ENCODE measurements around the gene DCST1.

Gene DCST1

GRCh38 chr1:154992721-154993571 is 40.7 kb upstream of the DCST1 start:
- DNase-seq (ENCODE audit: extremely low spot score) = no peak
- ChIA-PET POLR2A (interaction anchor here (0.7 to 3.6 kb wide), 7 partner anchors 9 to 202 kb away, joined by 3 to 34 read pairs (median 8); partner anchors contain the start of genes CKS1B, FLAD1, PYGO2 and SHC1), CTCF (interaction anchor here (0.6 to 7.8 kb wide), 8 partner anchors 9 to 69 kb away, joined by 3 to 45 read pairs (median 6); partner anchors contain the start of genes FLAD1, PBXIP1 and PYGO2)
- TF ChIP-seq ZNF384 (IDR thresholded peaks at IDR 0.05) (no peak), ELF4 (IDR thresholded peaks at IDR 0.05) (no peak), L3MBTL2 (conservative IDR thresholded peaks at IDR 0.05) (no peak), BHLHE40 (IDR thresholded peaks at IDR 0.05; ENCODE audit: borderline replicate concordance) (no peak), LEF1 (IDR thresholded peaks at IDR 0.05; ENCODE audit: borderline replicate concordance) (no peak), ARNT (IDR thresholded peaks at IDR 0.05) (no peak), PKNOX1 (IDR thresholded peaks at IDR 0.05) (no peak), SP1 (IDR thresholded peaks at IDR 0.05) (no peak), SUZ12 (IDR thresholded peaks at IDR 0.05) (no peak), TARDBP (IDR thresholded peaks at IDR 0.05) (no peak), FOXM1 (IDR thresholded peaks at IDR 0.05; ENCODE audit: borderline replicate concordance) (no peak), FOXA1 (IDR thresholded peaks at IDR 0.05) (no peak), HDGF (IDR thresholded peaks at IDR 0.05; ENCODE audit: borderline replicate concordance) (no peak), FOXK2 (IDR thresholded peaks at IDR 0.05) (no peak), NFRKB (IDR thresholded peaks at IDR 0.05) (no peak), CTBP1 (IDR thresholded peaks at IDR 0.05; ENCODE audit: borderline replicate concordance) (no peak)

DNA sequence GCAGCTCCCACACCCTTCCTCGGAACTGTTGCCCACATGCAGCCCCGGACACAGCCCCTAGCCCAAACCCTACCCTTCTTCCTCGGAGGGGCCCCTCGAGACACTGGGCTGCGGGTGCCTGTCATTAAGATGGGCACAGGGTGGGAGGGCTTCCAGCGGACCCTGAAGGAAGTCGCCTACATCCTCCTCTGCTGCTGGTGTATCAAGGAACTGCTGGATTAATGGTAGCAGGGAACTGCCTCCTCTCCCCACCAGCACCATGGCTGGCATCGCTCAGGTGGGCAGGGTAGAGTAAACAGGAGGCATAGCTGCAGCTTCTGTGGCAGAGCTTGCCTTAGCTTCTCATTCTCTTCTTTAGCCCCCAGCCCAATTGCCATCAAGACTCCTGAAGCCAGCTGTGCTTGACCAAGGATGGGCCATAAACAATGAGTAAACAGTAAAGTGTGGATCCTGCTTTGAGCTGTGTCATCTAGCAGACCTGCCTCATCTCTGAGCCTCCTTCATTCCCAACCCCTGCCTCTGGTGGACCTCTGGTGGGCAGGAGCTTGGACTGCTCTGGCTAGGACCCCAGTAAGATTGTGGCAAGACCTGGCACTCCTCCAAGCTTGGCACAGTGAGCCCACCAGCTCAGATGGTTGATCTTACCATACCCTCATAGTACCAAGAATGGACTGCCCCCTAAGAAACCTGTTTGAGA is 39.9 kb upstream of the DCST1 start, which contains the start of gene LENEP:
TSS of gene LENEP (plus strand) at position 15 of the 697 bp plus-strand sequence. CDS start at position 37, 22 bp downstream.
- CTCF ChIA-PET = interaction anchor here (1.5 to 7.8 kb wide), 5 partner anchors 10 to 68 kb away, joined by 3 to 45 read pairs (median 14); partner anchors contain the start of genes FLAD1 and PBXIP1
- POLR2A ChIA-PET = interaction anchor here (0.8 to 3.6 kb wide), 13 partner anchors 10 to 201 kb away, joined by 3 to 34 read pairs (median 4); partner anchors contain the start of genes ADAM15, CKS1B, EFNA4 and FLAD1
- no peak for DNase-seq (ENCODE audit: extremely low spot score)
- TF ChIP-seq ARNT (IDR thresholded peaks at IDR 0.05) (no peak), BHLHE40 (IDR thresholded peaks at IDR 0.05; ENCODE audit: borderline replicate concordance) (no peak), ELF4 (IDR thresholded peaks at IDR 0.05) (no peak), FOXA1 (IDR thresholded peaks at IDR 0.05) (no peak), SUZ12 (IDR thresholded peaks at IDR 0.05) (no peak), SP1 (IDR thresholded peaks at IDR 0.05) (no peak), PKNOX1 (IDR thresholded peaks at IDR 0.05) (no peak)

GRCh38 chr1:154994269-154994587 is 39.4 kb upstream of the DCST1 start:
- CTCF ChIA-PET = interaction anchor here (1.5 to 7.8 kb wide), 6 partner anchors 11 to 67 kb away, joined by 3 to 45 read pairs (median 12); partner anchors contain the start of genes FLAD1 and PBXIP1
- no peak for DNase-seq (ENCODE audit: extremely low spot score)
- POLR2A ChIA-PET = interaction anchor here (0.8 to 3.6 kb wide), 13 partner anchors 11 to 200 kb away, joined by 3 to 34 read pairs (median 4); partner anchors contain the start of genes ADAM15, CKS1B, EFNA4 and FLAD1
- TF ChIP-seq SUZ12 (IDR thresholded peaks at IDR 0.05) (no peak), BHLHE40 (IDR thresholded peaks at IDR 0.05; ENCODE audit: borderline replicate concordance) (no peak), NFRKB (IDR thresholded peaks at IDR 0.05) (no peak), LEF1 (IDR thresholded peaks at IDR 0.05; ENCODE audit: borderline replicate concordance) (no peak), TARDBP (IDR thresholded peaks at IDR 0.05) (no peak), FOXK2 (IDR thresholded peaks at IDR 0.05) (no peak), SP1 (IDR thresholded peaks at IDR 0.05) (no peak), ZNF384 (IDR thresholded peaks at IDR 0.05) (no peak), ELF4 (IDR thresholded peaks at IDR 0.05) (no peak), L3MBTL2 (conservative IDR thresholded peaks at IDR 0.05) (no peak), FOXA1 (IDR thresholded peaks at IDR 0.05) (no peak), FOXM1 (IDR thresholded peaks at IDR 0.05; ENCODE audit: borderline replicate concordance) (no peak)

DNA sequence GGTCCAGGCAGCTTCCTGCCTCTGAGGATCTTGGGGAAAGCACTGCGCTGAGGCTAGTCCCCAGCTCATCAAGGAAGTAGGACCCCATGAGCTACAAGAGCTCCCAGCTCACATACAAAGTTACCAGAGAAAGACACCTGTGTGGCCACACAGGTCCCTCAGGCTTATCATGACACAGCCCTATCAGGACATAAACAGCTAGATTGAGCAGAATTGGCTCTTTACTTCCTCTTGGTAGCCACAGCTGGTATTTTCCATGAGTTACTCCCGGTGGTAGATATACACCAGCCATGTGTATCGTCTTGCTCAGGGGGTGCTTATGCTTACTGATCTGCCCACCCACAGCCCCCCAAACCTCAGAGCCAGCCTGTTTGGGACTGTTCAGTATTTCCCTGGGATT is 39.0 kb upstream of the DCST1 start:
- TF ChIP-seq BHLHE40 (IDR thresholded peaks at IDR 0.05; ENCODE audit: borderline replicate concordance) = no peak
- TF ChIP-seq FOXA1 (IDR thresholded peaks at IDR 0.05) = no peak
- TF ChIP-seq FOXK2 (IDR thresholded peaks at IDR 0.05) = no peak
- TF ChIP-seq HDGF (IDR thresholded peaks at IDR 0.05; ENCODE audit: borderline replicate concordance) = no peak
- no peak for TF ChIP-seq NFRKB (IDR thresholded peaks at IDR 0.05)
- no peak for TF ChIP-seq LEF1 (IDR thresholded peaks at IDR 0.05; ENCODE audit: borderline replicate concordance)
- no peak for TF ChIP-seq SUZ12 (IDR thresholded peaks at IDR 0.05)
- TF ChIP-seq TARDBP (IDR thresholded peaks at IDR 0.05) = no peak
- TF ChIP-seq ZNF384 (IDR thresholded peaks at IDR 0.05) = no peak
- TF ChIP-seq ARNT (IDR thresholded peaks at IDR 0.05) = no peak
- no peak for TF ChIP-seq FOXM1 (IDR thresholded peaks at IDR 0.05; ENCODE audit: borderline replicate concordance)
- TF ChIP-seq SP1 (IDR thresholded peaks at IDR 0.05) = no peak
- TF ChIP-seq PKNOX1 (IDR thresholded peaks at IDR 0.05) = no peak
- TF ChIP-seq ELF4 (IDR thresholded peaks at IDR 0.05) = no peak
- TF ChIP-seq L3MBTL2 (conservative IDR thresholded peaks at IDR 0.05) = no peak
- TF ChIP-seq CTBP1 (IDR thresholded peaks at IDR 0.05; ENCODE audit: borderline replicate concordance) = no peak
- CTCF ChIA-PET = interaction anchor here (0.6 to 7.8 kb wide), 6 partner anchors 11 to 664 kb away, joined by 3 to 45 read pairs (median 11); partner anchors contain the start of genes FLAD1 and PBXIP1
- POLR2A ChIA-PET = interaction anchor here (0.8 to 3.6 kb wide), 13 partner anchors 11 to 200 kb away, joined by 3 to 34 read pairs (median 4); partner anchors contain the start of genes ADAM15, CKS1B, EFNA4 and FLAD1
- no peak for DNase-seq (ENCODE audit: extremely low spot score)

Measured in HEK293T (cell line).